A673 (cell line): ENCODE measurements around the gene ZNF773.

Source experiments
- EZH2 ChIP-seq: fragments of 200-600 bp; sonication (generic); IDR thresholded peaks from 2 replicates; pipeline ENCODE4 v1.6.1; 2017; ENCODE audit warnings: borderline replicate concordance, low read depth, mild to moderate bottlenecking, mixed read lengths, antibody characterized with exemption, low read length; ENCODE audit not compliant: poor library complexity, severe bottlenecking
- TF ChIP-seq, protein P1 (sequence below): fragments of 300-800, 200-600 bp; sonication (generic); conservative IDR thresholded peaks from 2 replicates; pipeline ENCODE4 v1.5.1; 2017; ENCODE audit warnings: low read depth, mild to moderate bottlenecking, antibody characterized with exemption, low read length, moderate library complexity, mixed read lengths

DNA sequence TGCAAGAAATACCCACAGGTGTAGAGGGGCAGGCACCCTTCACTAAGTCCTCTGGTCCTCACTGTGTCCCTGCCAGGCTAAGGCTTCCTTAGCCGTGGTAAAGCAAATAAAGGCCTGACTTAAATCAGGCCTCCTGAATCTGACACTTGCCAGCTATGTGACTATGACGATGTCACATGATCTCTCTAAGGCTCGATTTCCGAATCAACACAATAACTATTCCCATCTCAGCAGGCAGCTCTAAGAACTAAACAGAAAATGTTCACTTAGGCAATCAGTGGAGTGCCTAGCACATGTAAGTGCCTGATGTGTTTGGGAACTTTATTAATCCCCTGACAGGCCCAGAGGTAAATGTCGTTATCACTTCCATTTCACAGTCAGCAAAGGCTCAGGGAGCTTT is 57.9 kb downstream of the ZNF773 start:
- no peak for TF ChIP-seq EZH2
- TF ChIP-seq, protein P1, sequence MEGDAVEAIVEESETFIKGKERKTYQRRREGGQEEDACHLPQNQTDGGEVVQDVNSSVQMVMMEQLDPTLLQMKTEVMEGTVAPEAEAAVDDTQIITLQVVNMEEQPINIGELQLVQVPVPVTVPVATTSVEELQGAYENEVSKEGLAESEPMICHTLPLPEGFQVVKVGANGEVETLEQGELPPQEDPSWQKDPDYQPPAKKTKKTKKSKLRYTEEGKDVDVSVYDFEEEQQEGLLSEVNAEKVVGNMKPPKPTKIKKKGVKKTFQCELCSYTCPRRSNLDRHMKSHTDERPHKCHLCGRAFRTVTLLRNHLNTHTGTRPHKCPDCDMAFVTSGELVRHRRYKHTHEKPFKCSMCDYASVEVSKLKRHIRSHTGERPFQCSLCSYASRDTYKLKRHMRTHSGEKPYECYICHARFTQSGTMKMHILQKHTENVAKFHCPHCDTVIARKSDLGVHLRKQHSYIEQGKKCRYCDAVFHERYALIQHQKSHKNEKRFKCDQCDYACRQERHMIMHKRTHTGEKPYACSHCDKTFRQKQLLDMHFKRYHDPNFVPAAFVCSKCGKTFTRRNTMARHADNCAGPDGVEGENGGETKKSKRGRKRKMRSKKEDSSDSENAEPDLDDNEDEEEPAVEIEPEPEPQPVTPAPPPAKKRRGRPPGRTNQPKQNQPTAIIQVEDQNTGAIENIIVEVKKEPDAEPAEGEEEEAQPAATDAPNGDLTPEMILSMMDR: no peak
